Ureter (tissue), 1 donor: ENCODE data around the gene TEX2. TPM values are rescaled to one million over a fixed set of nuclear protein-coding genes. Genes with fewer than 3 reads are reported as not detected.
"Not testable (repeated sequence)": the region's sequence is repeated elsewhere in the genome, so short reads cannot be mapped to it uniquely, and the experiment has no call there.

ENCODE experiments used
- DNase-seq: peaks from one replicate; pipeline ENCODE4 v3.0.0-alpha.2; 2020; ENCODE audit warnings: low spot score
- total RNA-seq: library from RNA; stranded (reverse); gene quantifications from one replicate; pipeline ENCODE4 v1.2.4, GENCODE V29; 2023
- donor health status: DM: yes; HTN: yes; CAD: no.

TEX2 gene
- total RNA-seq, 1 donor from 2014 or later = 31.6 TPM

DNA sequence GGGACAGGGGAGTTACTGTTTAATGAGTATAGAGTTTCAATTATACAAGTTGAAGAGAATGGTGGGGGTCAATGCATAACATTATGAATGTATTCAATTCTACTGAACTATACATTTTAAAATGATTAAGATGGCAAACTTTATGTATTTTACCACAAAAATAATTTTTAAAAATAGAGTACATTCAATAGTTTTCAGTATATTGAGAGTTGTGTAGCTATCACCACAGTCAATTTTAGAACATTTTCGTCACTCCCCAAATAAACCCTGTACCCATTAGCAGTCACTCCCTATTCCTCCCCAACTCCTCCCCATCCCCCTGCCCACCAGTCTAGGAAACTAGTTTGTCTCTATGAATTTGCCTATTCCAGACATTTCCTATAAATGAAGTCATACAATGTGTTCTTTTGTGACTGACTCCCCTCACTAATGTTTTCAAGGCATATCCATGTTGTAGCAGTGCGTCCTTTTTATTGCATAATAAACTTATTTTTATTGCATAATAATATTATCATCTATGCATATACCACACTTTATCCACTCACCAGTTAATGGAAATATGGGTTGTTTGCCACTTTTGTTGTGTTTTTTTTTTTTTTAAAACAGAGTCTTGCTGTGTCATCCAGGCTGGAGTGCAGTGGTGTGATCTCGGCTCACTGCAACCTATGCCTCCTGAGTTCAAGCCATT is 80.6 kb downstream of the TEX2 start:
- no peak for DNase-seq

DNA sequence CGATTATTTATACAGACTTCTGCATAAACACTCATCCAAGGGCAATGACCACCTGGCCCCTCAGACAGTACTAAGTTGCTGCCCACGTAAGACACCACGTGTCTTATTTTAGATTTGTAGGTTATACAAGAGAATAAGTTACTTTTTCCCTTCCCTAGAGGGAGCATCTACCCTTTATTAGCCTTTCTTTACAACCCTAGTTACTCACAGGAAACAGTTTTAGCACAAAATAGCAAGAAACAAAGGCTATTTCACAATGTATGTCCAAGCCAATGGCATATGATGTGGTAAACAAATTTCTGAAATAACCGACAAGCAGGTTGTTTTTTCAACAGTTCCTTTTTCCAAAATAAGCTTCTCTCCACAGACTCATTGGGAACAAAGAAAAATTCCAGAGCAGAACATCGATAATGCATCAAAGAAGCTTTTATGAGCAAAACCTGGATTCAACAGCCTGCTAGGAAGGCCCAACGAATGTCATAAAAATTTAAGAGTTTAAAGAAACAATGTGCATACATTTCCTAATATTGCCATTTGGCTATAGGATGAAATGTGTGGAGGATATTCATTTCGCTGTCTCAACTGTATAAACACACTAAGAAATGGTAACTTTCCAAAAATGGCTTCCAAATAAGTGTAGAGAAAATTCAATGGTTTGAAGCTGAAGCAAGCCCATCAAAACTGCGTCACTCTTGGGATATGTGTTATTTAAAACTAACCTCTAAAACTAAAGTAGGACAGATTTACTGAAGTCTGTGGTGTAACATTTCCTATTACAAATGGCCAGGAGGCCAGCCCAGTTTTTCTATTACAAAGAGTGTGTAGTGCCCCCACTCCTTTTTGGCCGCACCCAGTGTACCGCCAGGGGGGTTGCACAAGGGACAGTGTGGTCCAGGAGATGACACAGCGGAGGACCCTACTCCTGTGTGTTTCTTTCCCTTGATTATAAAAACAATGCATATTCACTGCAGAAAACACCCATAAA is 82.7 kb downstream of the TEX2 start:
- no peak for DNase-seq

DNA sequence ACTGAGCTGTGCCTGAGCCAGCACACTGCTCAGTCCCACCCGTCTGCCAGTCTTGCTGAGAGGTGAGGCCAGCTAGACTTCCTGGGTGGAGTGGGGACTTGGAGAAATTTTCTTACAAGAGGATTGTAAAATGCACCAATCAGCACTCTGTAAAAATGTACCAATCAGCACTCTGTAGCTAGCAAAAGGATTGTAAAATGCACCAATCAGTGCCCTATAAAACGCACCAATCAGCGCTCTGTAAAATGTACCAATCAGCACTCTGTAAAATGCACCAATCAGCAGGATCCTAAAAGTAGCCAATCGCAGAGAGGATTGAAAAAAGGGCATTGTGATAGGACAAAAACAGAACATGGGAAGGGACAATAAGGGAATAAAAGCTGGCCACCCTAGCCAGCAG is 84.0 kb downstream of the TEX2 start:
- DNase-seq = not testable (repeated sequence)

DNA sequence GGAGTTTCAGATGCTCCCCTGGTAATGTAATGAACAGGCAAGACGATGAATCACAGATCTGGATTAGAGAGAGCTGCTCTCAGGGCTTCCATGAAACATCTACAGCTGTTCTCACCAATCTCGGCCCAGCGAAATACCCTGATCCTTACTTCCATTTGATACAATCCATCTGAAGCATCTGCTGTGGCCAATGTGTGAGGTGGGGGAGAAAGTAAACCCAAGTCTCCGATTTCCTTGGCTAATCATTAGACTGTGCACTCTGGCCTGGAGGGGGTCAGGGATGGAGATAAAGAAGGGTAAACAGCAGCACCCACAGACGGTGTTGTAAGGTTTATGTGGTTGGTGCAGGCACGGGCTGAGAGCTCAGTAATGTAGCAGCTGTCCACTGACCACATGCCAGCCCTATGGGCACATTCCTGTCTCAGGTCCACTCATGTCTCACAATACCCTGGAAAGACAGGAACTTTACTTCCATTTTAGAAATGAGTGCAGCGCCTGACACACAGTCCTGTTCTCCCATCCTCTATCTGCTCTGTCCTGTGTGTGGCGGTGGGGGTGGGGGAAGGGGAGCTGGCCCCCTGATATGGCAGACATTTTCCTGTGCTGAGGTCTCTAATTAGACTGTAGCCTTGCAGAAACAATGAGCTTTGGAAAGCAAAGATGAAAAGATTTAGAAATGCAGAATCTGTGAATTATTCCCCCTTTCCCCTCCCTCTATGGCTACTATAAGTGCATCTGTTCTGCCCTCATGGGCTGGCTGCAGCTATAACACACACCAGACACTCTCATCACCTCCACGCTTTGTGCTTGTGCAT is 84.8 kb downstream of the TEX2 start:
- no peak for DNase-seq

DNA sequence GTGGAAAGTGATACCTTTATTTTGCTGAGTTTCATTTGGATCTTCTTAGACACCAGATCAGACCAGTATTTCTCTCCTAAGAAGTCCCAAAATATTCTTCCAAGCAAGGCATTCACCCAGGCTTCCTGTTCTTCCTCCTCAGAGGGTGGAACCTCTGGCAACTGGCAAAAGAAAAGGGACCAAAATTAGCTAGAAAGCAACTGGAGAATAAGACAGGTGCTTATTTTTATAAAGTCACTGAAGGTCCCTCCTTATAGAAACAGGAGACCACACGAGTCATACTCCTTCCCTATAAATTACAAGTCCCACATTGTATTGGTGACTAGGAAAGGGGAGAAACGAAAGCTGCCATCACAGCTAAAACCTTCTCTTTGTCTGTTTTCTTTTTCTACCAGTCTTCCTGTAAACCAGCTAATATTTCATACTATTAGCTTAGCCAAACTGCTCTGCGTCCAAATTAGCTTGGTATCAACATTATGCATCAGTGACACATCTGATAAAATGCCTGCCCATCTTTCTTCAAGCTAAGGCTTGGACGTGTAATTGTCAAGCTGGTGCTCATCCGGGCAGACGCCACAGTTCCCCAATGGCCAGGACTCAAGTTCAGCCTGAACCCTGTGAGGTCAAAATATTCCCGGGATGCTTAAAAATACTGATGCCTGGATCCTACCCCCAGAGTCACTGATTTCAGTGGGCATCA is 85.6 kb downstream of the TEX2 start:
- no peak for DNase-seq

DNA sequence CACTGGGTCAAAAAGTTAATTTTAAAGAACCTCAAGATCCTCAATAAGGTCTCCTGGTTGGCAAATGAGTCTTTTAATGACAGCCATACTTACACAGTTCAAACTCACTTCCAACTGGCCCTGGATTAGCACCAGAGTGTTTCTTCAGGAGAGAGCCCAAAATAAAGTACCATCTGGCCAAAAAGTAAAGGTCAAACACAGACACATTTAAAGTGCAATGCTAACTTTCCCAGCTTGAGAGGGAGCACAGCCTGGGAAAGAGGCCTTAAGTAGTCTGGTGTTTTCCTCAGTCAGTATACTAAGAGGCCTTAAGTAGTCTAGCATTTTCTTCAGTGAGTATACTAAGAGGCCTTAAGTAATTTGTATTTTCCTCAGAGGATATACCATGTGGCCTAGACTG is 86.5 kb downstream of the TEX2 start:
- DNase-seq = no peak

DNA sequence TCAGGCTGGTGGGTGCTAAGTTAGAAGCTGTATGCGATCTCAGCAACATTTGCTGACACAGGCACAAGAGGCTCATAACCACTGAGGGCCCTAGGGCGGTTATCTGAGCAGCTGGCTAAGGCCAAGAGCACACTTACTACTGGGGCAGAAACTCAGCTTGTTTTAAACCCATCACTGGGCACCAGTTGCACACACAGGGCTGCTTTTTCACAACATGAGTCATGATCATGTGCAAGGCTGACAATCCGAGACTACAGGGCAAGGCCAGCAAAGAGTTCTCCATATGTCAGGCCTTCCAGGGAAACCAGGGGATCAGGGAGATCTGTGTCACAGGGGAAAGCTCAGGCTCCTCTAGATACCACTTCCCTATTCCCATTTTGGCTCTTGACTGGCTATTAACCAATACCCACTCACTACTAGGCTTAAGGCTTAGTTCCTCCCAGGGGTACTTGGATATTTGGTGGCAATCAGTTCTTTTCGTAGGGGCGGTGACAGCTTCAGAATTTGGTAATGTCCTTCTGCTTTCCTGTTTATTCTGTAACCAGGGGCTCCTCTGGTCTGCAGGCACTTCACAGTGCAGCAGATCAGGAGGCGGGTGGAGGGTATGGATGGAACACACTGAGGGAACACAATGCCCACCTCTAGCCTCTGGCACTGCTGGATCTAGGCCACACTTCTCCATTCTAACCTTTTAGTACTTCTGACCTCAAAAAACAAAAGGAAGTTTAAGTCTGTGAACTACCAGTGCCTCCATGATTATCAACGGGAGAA is 88.2 kb downstream of the TEX2 start:
- no peak for DNase-seq

DNA sequence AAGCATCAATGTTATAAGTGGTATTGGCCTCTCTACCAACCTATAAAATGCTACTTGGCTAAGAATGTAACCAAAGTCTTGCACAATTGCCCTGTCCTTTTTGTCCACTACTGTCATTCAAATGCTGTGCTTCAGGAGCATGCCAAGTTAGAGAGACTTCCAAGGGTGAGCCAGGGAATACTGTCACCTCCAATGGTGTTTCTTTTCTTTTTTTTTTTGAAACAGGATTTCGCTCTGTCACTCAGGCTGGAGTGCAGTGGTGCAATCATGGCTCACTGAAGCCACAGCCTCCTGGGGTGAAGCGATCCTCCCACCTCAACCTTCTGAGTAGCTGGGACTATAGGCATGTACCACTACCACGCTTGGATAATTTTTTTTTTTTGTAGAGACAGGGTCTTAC is 89.4 kb downstream of the TEX2 start:
- no peak for DNase-seq

DNA sequence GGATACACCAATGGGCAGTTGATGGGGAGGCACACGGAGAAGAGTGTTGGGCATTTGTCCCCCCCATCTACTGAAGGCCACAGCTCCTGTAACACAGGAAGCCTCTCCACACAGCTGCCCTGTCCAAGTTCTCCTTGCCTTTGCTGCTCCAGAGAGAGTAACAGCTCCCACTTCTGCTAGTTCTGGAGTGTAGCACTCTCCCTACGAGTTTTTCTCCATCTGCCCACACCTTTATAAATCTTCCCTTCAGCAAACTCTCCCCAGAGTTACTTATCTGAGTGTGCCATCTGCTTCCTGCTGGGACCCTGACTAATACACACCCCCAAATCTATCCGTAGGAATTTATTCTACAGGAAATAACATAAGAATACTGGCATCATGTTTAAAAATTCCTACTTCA is 90.5 kb downstream of the TEX2 start:
- no peak for DNase-seq

DNA sequence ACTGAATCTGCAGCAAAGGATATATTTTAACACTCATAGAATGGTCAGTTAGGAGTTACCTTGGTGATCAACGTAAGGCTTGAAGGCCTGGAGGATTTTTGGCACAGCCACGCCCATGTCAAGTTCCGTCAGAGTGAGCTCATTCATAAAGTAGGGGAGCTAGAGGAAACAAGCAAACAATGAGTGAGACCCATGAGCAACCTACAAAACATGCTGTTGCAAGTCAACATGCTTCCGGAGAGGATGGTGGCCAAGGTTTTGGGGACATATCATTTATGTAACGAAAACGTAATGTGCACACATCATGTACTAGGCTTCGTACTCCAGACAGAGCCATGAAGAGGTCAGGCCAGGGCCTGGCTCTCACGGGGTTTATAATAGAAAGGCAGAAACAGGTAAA is 92.0 kb downstream of the TEX2 start:
- no peak for DNase-seq

DNA sequence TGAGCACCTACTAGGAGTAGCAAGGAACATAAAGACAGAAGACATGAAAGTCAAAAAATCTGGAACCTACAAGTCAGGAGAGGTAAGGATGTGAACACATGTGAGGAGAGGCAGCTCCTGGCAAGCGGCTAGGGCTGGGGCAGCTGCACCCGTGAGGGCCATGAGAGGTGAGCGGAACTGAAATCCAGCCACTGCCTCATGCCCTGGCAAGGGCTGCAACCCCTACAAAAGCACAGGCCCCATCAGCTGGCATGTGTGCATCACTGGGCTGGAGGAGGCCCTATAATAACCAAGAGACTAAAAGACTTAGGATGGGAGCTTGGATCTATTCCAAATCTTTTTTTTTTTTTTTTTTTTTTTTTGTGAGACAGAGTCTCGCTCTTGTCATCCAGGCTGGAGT is 92.8 kb downstream of the TEX2 start:
- DNase-seq = no peak

DNA sequence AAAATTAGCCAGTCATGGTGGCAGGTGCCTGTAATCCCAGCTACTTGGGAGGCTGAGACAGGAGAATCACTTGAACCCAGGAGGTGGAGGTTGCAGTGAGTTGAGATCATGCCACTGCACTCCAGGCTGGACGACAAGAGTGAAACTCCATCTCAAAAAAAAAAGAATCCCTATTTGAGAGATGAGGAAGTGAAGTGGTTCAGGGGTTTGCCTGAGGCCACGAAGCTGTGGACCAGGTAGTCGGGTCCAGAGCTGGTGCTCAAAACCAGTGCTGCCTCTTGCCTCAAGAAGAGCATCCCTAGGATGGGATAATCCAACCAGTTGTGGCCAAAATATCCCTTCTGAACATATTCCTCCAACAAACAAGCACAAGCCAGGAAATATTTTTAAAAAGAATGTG is 95.4 kb downstream of the TEX2 start:
- not testable (repeated sequence) for DNase-seq

DNA sequence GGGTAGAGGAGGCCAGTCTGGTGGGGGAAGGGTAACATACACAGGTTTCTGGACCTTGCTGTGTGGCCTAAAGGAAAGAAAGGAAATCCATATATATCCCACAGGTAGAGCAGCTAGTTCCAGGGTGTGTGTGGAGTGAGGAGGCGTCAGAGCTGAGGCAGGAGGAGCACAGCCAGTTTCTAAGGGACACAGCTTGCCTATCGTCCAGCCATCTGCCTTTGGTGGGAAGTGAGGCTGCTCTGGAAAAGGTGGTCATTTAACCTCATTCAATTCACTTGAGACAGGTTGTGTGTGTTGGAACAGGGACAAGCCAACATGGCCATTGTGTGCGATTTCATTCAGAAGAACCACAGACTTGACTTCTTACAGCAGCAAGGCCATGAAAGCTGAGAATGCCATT is 96.2 kb downstream of the TEX2 start:
- no peak for DNase-seq

DNA sequence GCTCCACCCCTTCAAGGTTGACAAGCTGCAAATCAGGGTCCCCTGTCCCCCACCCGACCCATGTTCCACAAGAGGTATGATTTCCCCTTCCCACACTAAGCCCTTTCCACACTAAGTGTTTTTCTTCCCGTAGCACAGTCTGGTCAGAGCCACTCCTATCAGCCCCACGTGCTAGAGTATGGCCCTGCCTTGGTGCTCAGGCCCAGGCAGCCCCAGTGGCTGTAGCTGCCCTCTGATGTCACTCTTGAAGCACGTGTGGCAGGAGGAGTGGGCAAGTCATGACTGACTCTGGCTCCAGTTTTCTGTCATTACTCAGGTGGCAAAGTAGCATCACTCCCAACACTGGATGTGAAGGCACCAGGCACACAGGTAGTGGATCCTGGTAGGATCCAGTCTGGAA is 97.7 kb downstream of the TEX2 start:
- no peak for DNase-seq

DNA sequence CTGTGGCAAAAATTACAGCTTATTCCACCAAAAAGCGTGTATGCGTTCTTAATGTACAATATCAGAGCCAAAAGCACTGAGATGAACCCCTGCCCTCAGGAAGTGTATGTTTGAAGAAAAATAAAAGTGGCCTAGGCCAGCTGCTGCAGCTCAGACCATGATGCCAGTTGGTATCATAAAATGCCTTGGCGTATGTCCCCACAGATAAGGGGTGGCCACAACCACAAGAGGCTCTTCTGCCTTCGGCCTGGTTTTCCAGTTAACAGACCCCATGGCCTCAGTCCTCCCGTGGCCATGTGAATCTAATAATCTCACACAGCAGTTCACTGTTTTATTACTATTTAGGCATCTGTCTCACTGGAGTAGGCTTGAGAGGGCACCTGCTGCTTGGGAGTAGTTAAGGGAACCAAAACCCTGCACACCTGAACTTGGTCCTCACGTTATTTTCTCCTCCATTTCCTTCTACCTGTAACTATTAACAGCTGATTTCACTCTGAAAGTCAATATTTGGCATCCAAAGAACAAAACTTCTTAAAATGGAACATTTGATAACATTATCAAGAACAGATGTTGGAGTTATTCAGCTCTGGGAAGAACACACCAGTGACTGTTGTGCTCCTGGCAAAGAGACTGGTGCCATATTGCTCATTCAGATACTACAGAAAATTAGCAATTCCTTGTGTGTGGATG is 98.3 kb downstream of the TEX2 start:
- no peak for DNase-seq

DNA sequence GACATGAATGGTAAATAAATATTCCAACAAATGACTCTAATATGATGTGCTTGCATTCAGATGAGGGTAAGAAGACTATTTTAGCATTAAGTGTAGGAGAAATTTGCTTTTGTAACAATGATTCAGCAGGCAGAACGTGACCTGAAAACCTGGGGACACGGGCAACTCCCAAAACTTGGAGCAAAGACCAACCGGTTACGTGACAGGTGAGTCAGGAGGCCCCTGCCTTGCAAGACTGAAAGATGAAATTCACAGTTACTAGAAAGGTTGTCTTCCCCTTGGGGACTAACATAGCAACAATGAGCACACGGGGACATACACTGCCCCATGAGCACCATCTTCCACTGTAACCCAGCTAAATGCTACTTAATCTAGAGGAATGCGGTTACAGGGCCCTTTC is 99.6 kb downstream of the TEX2 start:
- DNase-seq = no peak

DNA sequence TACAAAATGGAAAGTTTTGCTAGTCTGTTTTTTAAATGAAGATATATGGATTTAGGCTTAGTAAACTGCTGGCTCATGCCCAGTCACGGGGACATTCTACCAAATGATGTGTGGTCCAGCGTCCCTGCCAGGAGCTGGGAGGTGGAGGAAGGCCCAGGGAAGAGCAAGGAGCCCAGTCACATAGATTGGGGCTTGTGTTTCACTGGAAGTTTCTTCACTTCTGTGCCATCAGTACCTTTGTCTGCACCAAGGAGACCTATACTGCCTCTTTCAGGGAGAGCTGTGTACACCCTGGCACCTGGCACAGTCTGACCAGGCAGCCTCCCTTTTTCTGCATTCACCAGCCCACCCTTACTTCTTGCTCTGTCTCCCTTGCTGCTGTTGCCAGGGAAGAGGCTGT is 100.5 kb downstream of the TEX2 start:
- no peak for DNase-seq

DNA sequence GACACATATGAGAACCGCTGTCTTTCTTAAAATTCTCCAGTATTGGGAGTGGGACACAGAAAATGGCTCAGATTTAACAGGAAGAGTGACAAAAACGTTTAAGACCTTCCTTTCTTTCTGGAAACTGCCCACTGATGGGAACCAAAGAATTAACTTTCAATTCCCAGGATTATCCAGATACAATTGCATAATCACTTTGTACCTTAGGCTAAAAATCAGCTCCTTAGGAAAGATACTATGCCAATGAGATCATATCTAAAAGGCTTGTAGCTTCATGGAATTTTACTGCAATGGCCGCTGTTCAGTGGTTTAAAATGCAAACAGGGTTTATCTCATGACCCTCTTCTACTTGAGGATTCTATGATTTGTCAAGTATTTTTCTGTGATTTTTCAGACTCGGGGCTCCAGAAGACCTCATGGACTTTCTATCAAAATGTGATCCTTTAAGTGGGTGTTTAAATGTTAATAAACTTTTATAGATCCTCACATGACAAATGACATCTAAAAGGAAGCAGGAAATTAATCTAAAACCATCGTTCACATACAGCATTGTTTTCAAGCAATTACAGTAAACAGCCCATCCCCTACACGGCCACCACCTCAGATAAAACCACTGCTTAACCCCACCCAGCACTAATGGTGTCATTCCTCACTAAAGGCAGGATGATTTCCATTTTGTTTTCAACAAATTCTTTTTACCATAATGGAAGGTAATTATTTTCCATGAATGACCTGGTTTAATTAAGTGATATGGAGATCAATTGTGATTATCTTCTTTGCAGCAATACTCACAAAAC is 101.5 kb downstream of the TEX2 start:
- no peak for DNase-seq

DNA sequence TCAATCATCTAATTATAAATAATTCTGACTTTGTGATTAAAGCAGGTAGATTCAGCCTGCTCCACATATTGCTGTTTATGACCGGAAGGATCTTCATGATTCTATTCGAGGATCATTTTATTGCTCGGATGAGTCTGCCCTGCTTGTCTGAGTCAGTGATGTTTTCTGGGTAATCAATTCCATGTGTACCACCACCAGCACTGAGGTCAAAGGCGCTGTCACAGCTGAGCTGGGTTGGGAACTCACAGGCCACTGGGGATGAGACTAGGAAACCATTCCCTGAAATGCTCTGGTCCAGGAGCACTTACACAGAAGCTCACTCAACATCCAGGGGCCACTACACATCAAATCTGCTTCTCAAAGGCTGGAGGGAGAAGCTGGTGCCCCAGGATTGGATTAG is 102.7 kb downstream of the TEX2 start:
- no peak for DNase-seq
